ENCODE measurements around the gene HNRNPAB. TPM values are rescaled to one million over a fixed set of nuclear protein-coding genes. Genes with fewer than 3 reads are reported as not detected.

Gene HNRNPAB
- total RNA-seq, 4 donors from 2014 or later: 84.2 to 117 (median 106) TPM

Other genes starting within 250 kb of the HNRNPAB start
- gene PROP1, start 208.3 kb upstream of the HNRNPAB start, total RNA-seq: not detected
- gene N4BP3, start 91.0 kb upstream of the HNRNPAB start, total RNA-seq: 1 to 10 TPM; 1.6 to 3.2 (median 2.1) TPM
- gene RMND5B, start 73.5 kb upstream of the HNRNPAB start, total RNA-seq: 10 to 100 TPM; 24.0 to 55.9 (median 44.2) TPM
- 100 to 1,000 TPM; 157 to 261 (median 241) TPM for gene NHP2, start 50.6 kb upstream of the HNRNPAB start, total RNA-seq
- not detected for gene GMCL2, start 17.2 kb upstream of the HNRNPAB start, total RNA-seq
- gene PHYKPL, start 28.3 kb downstream of the HNRNPAB start, total RNA-seq: 10 to 100 TPM; 25.0 to 54.6 (median 33.7) TPM